Suppressor macrophage treated with lipopolysaccharide for 1 hour (primary cell): ENCODE results near the gene SLC22A31.

Source experiments
- DNase-seq, 3 donors: peaks; one replicate each; pipeline ENCODE4 v3.0.0-alpha.2; 2020 to 2022

Gene SLC22A31

GRCh38 chr16:89216315-89217137 is 16.2 kb upstream of the SLC22A31 start:
- DNase-seq = peak; percentile 82 to 86 (median 86)

GRCh38 chr16:89210904-89211515 is 10.7 kb upstream of the SLC22A31 start:
- DNase-seq = no peak

- no peak for DNase-seq
These were observed 10.0 kb upstream of the SLC22A31 start for GRCh38 chr16:89210165-89210903.

- DNase-seq = no peak
These were observed 9.2 kb upstream of the SLC22A31 start for GRCh38 chr16:89209522-89210044.

GRCh38 chr16:89207993-89208392 is 7.7 kb upstream of the SLC22A31 start:
- DNase-seq = no peak

- DNase-seq = no peak
These were observed 2.3 kb upstream of the SLC22A31 start for GRCh38 chr16:89202422-89203215.

GRCh38 chr16:89201439-89202377 is 1.4 kb upstream of the SLC22A31 start:
- DNase-seq = peak; percentile 76 to 94 (median 91)

- no peak for DNase-seq
These were observed 594 bp upstream of the SLC22A31 start for GRCh38 chr16:89200850-89201411.

- DNase-seq = no peak
These were observed 855 bp downstream of the SLC22A31 start for GRCh38 chr16:89199241-89200123.

GRCh38 chr16:89198417-89199240 is 1.7 kb downstream of the SLC22A31 start:
- no peak for DNase-seq

- no peak for DNase-seq
These were observed 2.5 kb downstream of the SLC22A31 start for GRCh38 chr16:89197633-89198416.

GRCh38 chr16:89197033-89197632 is 3.2 kb downstream of the SLC22A31 start:
- DNase-seq = no peak

GRCh38 chr16:89195521-89196171 is 4.7 kb downstream of the SLC22A31 start:
- DNase-seq = no peak

GRCh38 chr16:89194340-89195311 is 5.7 kb downstream of the SLC22A31 start:
- DNase-seq = peak in 2 of 3 donors; percentile 26 to 36

- DNase-seq = no peak
These were observed 6.6 kb downstream of the SLC22A31 start for GRCh38 chr16:89193576-89194293.
